ENCODE data around the gene DGKQ.
"Not testable (repeated sequence)": the region's sequence is repeated elsewhere in the genome, so short reads cannot be mapped to it uniquely, and the experiment has no call there.

The DGKQ gene

GRCh38 chr4:948101-948935, 25.1 kb downstream of the DGKQ start:
- DNase-seq (ENCODE audit: low spot score), result no peak

GRCh38 chr4:947491-947971, 25.8 kb downstream of the DGKQ start:
- no peak for DNase-seq (ENCODE audit: low spot score)

GRCh38 chr4:946517-947471, 26.6 kb downstream of the DGKQ start:
- no peak for DNase-seq (ENCODE audit: low spot score)

GRCh38 chr4:946103-946450, 27.3 kb downstream of the DGKQ start:
- DNase-seq (ENCODE audit: low spot score), result no peak

- DNase-seq (ENCODE audit: low spot score), result no peak
Measured at GRCh38 chr4:945274-946102, 27.9 kb downstream of the DGKQ start.

GRCh38 chr4:939508-939907, 33.9 kb downstream of the DGKQ start:
- not testable (repeated sequence) for DNase-seq (ENCODE audit: low spot score)

- DNase-seq (ENCODE audit: low spot score), result no peak
Measured at GRCh38 chr4:932713-933070, 40.7 kb downstream of the DGKQ start.

- DNase-seq (ENCODE audit: low spot score), result peak; percentile 93
Measured at GRCh38 chr4:931960-932712, 41.2 kb downstream of the DGKQ start, which contains the start of the genes GAK and TMEM175. GAK (minus strand) TSS chr4:932316; CDS start chr4:932187, 129 bp downstream. TMEM175 (plus strand) TSS chr4:932460; CDS start chr4:947740, 15,280 bp downstream.

- DNase-seq (ENCODE audit: low spot score), result no peak
Measured at GRCh38 chr4:931194-931959, 42.0 kb downstream of the DGKQ start.

- DNase-seq (ENCODE audit: low spot score), result no peak
Measured at GRCh38 chr4:930827-931193, 42.6 kb downstream of the DGKQ start.

GRCh38 chr4:930028-930551, 43.3 kb downstream of the DGKQ start:
- DNase-seq (ENCODE audit: low spot score), result peak; percentile 49

GRCh38 chr4:929096-929765, 44.1 kb downstream of the DGKQ start:
- DNase-seq (ENCODE audit: low spot score), result no peak

- DNase-seq (ENCODE audit: low spot score), result not testable (repeated sequence)
Measured at GRCh38 chr4:927566-927965, 45.8 kb downstream of the DGKQ start.

- DNase-seq (ENCODE audit: low spot score), result no peak
Measured at GRCh38 chr4:926538-926937, 46.8 kb downstream of the DGKQ start.

- DNase-seq (ENCODE audit: low spot score), result no peak
Measured at GRCh38 chr4:925771-926500, 47.4 kb downstream of the DGKQ start.

GRCh38 chr4:925171-925570, 48.2 kb downstream of the DGKQ start:
- DNase-seq (ENCODE audit: low spot score), result no peak

- no peak for DNase-seq (ENCODE audit: low spot score)
Measured at GRCh38 chr4:924107-925096, 49.0 kb downstream of the DGKQ start.
